ENCODE results near the gene FGF13. TPM values are rescaled to one million over a fixed set of nuclear protein-coding genes. Genes with fewer than 3 reads are reported as not detected.

Gene FGF13
- polyA plus RNA-seq, 1 donor (not counting 4 experiments of a cell fraction or from before 2014, with no cell fraction given): not detected

DNA sequence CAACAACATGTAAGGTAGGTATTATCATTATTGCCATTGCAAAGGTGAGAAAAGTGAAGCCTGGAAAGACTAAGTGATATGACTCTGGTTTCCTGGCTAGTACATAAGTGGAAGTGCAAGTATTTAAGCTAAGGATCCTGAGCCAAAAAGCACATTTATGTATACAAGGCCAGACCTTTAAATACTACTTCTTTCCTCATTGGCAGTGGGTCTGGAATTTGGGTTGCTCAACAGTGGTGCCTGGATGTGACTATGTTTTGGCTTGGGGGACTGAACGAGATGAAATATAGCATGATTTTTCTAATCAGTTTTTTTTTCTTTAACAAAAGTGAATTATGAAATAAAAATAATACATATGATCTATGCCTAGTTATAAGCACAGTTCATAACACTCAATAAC lies 7.4 kb upstream of the FGF13 start:
- H3K27ac ChIP-seq (ENCODE audit: control insufficient read depth, insufficient read depth, low read length): no peak overlapping the region
- H2AFZ ChIP-seq (ENCODE audit: control insufficient read depth, low read length): no peak overlapping the region
- dilution Hi-C loops (cut with MboI; ENCODE audit: extremely low pct_ligation_motif_present, low sequenced_read_pairs): no loop called here
- no peak overlapping the region for H3K4me2 ChIP-seq (ENCODE audit: control insufficient read depth, extremely low read depth, insufficient read depth, low read depth, low read length)
- no peaks in the 10 kb centered on the region for H3K9me1 ChIP-seq (ENCODE audit: control insufficient read depth, extremely low read depth, insufficient read depth, low read length)
- DNase-seq (ENCODE audit: low read depth, low spot score): no peak
- H3K9ac ChIP-seq (ENCODE audit: control insufficient read depth, extremely low read depth, insufficient read depth, low read length): no peak overlapping the region
- H3K4me1 ChIP-seq (ENCODE audit: control insufficient read depth, extremely low read depth, insufficient read depth, low read length): no peaks in the 10 kb centered on the region
- no peak overlapping the region for H3K4me3 ChIP-seq (ENCODE audit: control insufficient read depth in 2 of 3, extremely low read depth in 1 of 3, insufficient read depth in 2 of 3, low read depth in 1 of 3, low read length in 3 of 3)
- no peaks in the 10 kb centered on the region for H3K9me3 ChIP-seq (ENCODE audit: control insufficient read depth, low read depth, low read length)
- H4K20me1 ChIP-seq (ENCODE audit: control insufficient read depth, extremely low read depth, insufficient read depth, low read length): no peaks in the 10 kb centered on the region
- no peaks in the 10 kb centered on the region for H3K27me3 ChIP-seq (ENCODE audit: control insufficient read depth, extremely low read depth, insufficient read depth, low read length)
- no peaks in the 10 kb centered on the region for H3K36me3 ChIP-seq (ENCODE audit: control insufficient read depth in 2 of 2, extremely low read depth in 1 of 2, insufficient read depth in 2 of 2, low read length in 2 of 2)
- TF ChIP-seq EZH2 (IDR thresholded peaks at IDR 0.05; ENCODE audit: low read length): no peak
- TF ChIP-seq, protein P1, sequence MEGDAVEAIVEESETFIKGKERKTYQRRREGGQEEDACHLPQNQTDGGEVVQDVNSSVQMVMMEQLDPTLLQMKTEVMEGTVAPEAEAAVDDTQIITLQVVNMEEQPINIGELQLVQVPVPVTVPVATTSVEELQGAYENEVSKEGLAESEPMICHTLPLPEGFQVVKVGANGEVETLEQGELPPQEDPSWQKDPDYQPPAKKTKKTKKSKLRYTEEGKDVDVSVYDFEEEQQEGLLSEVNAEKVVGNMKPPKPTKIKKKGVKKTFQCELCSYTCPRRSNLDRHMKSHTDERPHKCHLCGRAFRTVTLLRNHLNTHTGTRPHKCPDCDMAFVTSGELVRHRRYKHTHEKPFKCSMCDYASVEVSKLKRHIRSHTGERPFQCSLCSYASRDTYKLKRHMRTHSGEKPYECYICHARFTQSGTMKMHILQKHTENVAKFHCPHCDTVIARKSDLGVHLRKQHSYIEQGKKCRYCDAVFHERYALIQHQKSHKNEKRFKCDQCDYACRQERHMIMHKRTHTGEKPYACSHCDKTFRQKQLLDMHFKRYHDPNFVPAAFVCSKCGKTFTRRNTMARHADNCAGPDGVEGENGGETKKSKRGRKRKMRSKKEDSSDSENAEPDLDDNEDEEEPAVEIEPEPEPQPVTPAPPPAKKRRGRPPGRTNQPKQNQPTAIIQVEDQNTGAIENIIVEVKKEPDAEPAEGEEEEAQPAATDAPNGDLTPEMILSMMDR (optimal IDR thresholded peaks at IDR 0.05 in 1 of 3, IDR thresholded peaks at IDR 0.05 in 1 of 3, conservative IDR thresholded peaks at IDR 0.05 in 1 of 3; ENCODE audit: extremely low read depth in 1 of 3, insufficient read depth in 2 of 3, low read length in 3 of 3): no peak
- FAIRE-seq: no peak
- no peaks in the 10 kb centered on the region for H3K79me2 ChIP-seq (ENCODE audit: control insufficient read depth, insufficient read depth, low read length)

DNA sequence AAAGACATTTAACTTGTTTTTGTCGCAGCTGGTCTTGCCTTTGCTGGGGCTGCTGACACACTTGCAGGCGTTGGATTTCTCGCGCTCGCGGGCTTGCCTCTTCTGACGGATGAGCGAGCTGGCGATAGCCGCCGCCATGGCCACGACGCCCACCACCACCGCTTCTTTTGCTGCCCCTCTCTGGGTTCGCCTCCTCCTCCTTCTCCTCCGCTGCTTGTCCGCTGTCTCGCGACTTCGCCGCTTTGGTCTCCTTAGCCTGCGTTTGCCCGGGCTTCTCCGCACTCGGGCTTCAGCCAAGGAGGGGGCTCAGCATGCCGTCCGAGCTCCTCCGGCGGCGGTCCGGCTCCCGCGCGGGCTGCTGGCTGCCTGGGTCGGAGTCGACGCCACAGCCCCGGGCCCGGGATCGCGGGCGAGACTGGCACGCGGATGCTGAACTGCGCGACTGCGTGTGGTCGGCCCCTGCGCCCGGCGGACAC lies 613 bp downstream of the FGF13 start:
- H3K9me1 ChIP-seq (ENCODE audit: control insufficient read depth, extremely low read depth, insufficient read depth, low read length): no peaks in the 10 kb centered on the region
- no peak overlapping the region for H3K27ac ChIP-seq (ENCODE audit: control insufficient read depth, insufficient read depth, low read length)
- no peaks in the 10 kb centered on the region for H3K36me3 ChIP-seq (ENCODE audit: control insufficient read depth in 2 of 2, extremely low read depth in 1 of 2, insufficient read depth in 2 of 2, low read length in 2 of 2)
- H3K4me2 ChIP-seq (ENCODE audit: control insufficient read depth, extremely low read depth, insufficient read depth, low read depth, low read length): peak overlapping the region; percentile 16
- no peaks in the 10 kb centered on the region for H3K9me3 ChIP-seq (ENCODE audit: control insufficient read depth, low read depth, low read length)
- H2AFZ ChIP-seq (ENCODE audit: control insufficient read depth, low read length): no peak overlapping the region
- H3K79me2 ChIP-seq (ENCODE audit: control insufficient read depth, insufficient read depth, low read length): no peaks in the 10 kb centered on the region
- H3K9ac ChIP-seq (ENCODE audit: control insufficient read depth, extremely low read depth, insufficient read depth, low read length): no peak overlapping the region
- TF ChIP-seq, protein P1 (optimal IDR thresholded peaks at IDR 0.05 in 1 of 3, IDR thresholded peaks at IDR 0.05 in 1 of 3, conservative IDR thresholded peaks at IDR 0.05 in 1 of 3; ENCODE audit: extremely low read depth in 1 of 3, insufficient read depth in 2 of 3, low read length in 3 of 3): no peak
- no peak for TF ChIP-seq EZH2 (IDR thresholded peaks at IDR 0.05; ENCODE audit: low read length)
- no peaks in the 10 kb centered on the region for H3K4me1 ChIP-seq (ENCODE audit: control insufficient read depth, extremely low read depth, insufficient read depth, low read length)
- H3K4me3 ChIP-seq (ENCODE audit: control insufficient read depth in 2 of 3, extremely low read depth in 1 of 3, insufficient read depth in 2 of 3, low read depth in 1 of 3, low read length in 3 of 3): no peak overlapping the region
- peaks cover 22% of the 10 kb centered on the region for H3K27me3 ChIP-seq (ENCODE audit: control insufficient read depth, extremely low read depth, insufficient read depth, low read length)
- no peak for FAIRE-seq
- no peaks in the 10 kb centered on the region for H4K20me1 ChIP-seq (ENCODE audit: control insufficient read depth, extremely low read depth, insufficient read depth, low read length)
- no peak for DNase-seq (ENCODE audit: low read depth, low spot score)
- dilution Hi-C loops (cut with MboI; ENCODE audit: extremely low pct_ligation_motif_present, low sequenced_read_pairs): no loop called here

Measured in keratinocyte (primary cell).